Activated naive CD8-positive, alpha-beta T cell treated with anti-CD3 and anti-CD28 coated beads, Interleukin-2, amount 50 U/mL, for 16 hours (primary cell): ENCODE measurements around the gene EPS8.

Experiments used
- DNase-seq: peaks from one replicate; pipeline ENCODE4 v3.0.0-alpha.2; 2020; ENCODE audit warnings: low read depth, low spot score

Gene EPS8

GRCh38 chr12:15693228-15693911 is 95.8 kb downstream of the EPS8 start:
- DNase-seq, result no peak

- DNase-seq, result no peak
Measured at GRCh38 chr12:15691388-15691787, 97.8 kb downstream of the EPS8 start.

- no peak for DNase-seq
Measured at GRCh38 chr12:15690320-15690719, 98.9 kb downstream of the EPS8 start.

- DNase-seq, result no peak
Measured at GRCh38 chr12:15689751-15690191, 99.4 kb downstream of the EPS8 start.

- no peak for DNase-seq
Measured at GRCh38 chr12:15688838-15689625, 100.2 kb downstream of the EPS8 start.

GRCh38 chr12:15688202-15688736 is 100.9 kb downstream of the EPS8 start:
- DNase-seq, result no peak

- DNase-seq, result no peak
Measured at GRCh38 chr12:15687583-15687982, 101.6 kb downstream of the EPS8 start.

GRCh38 chr12:15684896-15685658 is 104.1 kb downstream of the EPS8 start:
- no peak for DNase-seq

GRCh38 chr12:15682826-15683225 is 106.4 kb downstream of the EPS8 start:
- DNase-seq, result no peak

- no peak for DNase-seq
Measured at GRCh38 chr12:15679151-15679550, 110.0 kb downstream of the EPS8 start.

GRCh38 chr12:15677726-15678201 is 111.4 kb downstream of the EPS8 start:
- no peak for DNase-seq

GRCh38 chr12:15677228-15677627 is 112.0 kb downstream of the EPS8 start:
- DNase-seq, result no peak

- DNase-seq, result no peak
Measured at GRCh38 chr12:15672671-15673270, 116.4 kb downstream of the EPS8 start.

- DNase-seq, result no peak
Measured at GRCh38 chr12:15670756-15671155, 118.4 kb downstream of the EPS8 start.

GRCh38 chr12:15669256-15669948 is 119.8 kb downstream of the EPS8 start:
- no peak for DNase-seq

GRCh38 chr12:15664491-15664890 is 124.7 kb downstream of the EPS8 start:
- DNase-seq, result no peak

GRCh38 chr12:15662983-15663659 is 126.1 kb downstream of the EPS8 start:
- no peak for DNase-seq

GRCh38 chr12:15662303-15662980 is 126.7 kb downstream of the EPS8 start:
- no peak for DNase-seq

- DNase-seq, result no peak
Measured at GRCh38 chr12:15651371-15651770, 137.8 kb downstream of the EPS8 start.
